ENCODE results near the gene HDAC10. TPM values are rescaled to one million over a fixed set of nuclear protein-coding genes. Genes with fewer than 3 reads are reported as not detected.
A peak's percentile ranks its signal among the peaks of the same experiment; 100 is the strongest.
"Not testable (repeated sequence)": the region's sequence is repeated elsewhere in the genome, so short reads cannot be mapped to it uniquely, and the experiment has no call there.

HDAC10 gene
- total and polyA plus RNA-seq, 2 donors, result 20.0 to 32.4 TPM

DNA sequence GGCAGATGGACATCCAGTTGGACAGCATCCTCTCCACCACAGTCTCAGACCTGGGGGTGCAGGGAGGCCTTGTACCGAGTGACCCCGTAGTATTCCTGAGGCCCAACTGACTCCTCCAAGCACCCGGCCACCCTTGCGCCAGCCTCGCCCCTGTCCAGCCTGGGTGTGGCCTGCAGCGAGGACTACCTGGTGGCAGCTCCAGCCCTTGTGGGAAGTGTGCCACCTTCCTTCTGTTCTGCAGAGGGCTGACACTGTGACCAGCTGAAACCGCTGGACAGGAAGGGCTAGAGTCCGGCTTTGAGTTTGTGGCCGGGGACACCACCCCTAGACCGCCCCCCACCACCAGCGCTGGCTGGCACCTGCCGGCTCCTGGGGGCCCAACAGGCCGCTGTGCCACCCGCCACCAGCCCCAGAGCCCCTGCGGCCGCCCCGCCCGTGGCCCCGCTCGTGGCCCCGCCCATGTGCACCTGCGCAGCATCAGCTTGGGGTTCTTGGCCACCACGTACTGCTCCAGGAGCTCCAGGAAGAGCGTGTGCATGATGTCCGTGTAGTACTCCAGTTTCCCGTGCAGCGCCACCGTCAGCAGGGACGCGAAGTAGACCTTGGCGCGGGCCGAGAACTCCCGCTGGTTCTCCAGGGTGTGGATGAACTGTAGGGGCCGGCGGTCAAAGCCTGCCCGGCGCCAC, 29.1 kb upstream of the HDAC10 start:
- Histone ChIP-seq H3K27ac (ENCODE audit: low read depth) (no peak overlapping the region), H3K4me3 (ENCODE audit: low read depth, low read length) (no peak overlapping the region), H3K4me1 (ENCODE audit: insufficient read depth) (no peaks in the 10 kb centered on the region), H3K36me3 (ENCODE audit: insufficient read depth) (peaks cover 14% of the 10 kb centered on the region)
- no peak for DNase-seq (ENCODE audit: extremely low spot score)
- 94% methylated on average over 38 of the region's 38 CpGs for WGBS

DNA sequence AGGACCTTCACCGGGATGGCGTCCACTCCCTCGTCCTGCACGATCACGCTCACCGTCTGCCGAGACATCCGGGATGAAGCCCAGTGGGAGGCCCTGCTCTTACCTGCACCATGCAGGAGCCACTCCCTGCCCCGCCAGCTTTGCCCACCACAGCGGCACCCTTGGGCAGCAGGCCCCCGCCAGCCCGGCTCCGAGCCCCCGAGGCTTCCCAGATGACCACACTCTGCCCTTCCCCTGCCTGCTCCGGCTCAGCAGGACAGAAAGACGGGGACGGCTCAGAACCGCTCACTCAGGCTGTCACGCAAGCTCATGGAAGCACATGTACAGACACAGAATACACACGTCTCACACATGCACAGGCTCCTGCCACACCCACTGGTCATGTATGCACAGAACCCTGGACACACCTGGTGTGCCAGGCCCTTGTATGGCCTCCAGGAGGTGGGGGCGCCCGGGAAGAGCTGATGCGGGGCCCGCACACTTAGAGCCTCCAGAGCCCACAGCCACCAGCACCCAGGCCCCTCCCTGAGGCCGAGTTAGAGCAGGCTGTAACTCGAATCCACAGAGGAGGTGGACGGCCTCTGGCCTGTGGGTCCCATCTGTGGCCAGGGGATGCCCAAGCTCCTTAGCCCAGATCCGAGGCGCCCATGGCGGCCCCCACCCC, 28.0 kb upstream of the HDAC10 start:
- H3K4me3 ChIP-seq (ENCODE audit: low read depth, low read length), result no peak overlapping the region
- H3K4me1 ChIP-seq (ENCODE audit: insufficient read depth), result no peaks in the 10 kb centered on the region
- WGBS, result 91% methylated on average over 30 of the region's 30 CpGs
- peaks cover 14% of the 10 kb centered on the region for H3K36me3 ChIP-seq (ENCODE audit: insufficient read depth)
- H3K27ac ChIP-seq (ENCODE audit: low read depth), result no peak overlapping the region
- no peak for DNase-seq (ENCODE audit: extremely low spot score)

DNA sequence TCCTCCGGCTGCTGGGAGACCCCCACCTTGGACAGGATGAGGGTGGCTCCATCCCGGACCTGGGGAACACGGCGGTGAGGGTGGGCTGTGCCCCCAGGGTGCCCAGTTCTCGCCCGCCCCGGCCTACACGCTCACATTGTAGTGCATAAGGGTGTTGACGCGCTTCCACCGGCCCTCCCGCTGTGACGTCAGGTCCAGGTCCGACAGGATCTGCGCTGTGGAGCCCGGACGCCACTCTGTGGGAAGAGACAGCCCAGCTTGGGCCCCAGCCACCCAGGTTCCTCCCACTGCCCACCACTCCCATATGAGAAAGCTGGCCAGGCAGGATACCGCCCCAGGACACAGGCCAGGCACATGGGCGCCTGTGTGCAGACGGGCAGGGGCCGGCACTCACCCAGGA, 27.4 kb upstream of the HDAC10 start:
- no peak for DNase-seq (ENCODE audit: extremely low spot score)
- peaks cover 14% of the 10 kb centered on the region for H3K36me3 ChIP-seq (ENCODE audit: insufficient read depth)
- H3K27ac ChIP-seq (ENCODE audit: low read depth), result no peak overlapping the region
- 91% methylated on average over 21 of the region's 21 CpGs for WGBS
- H3K4me3 ChIP-seq (ENCODE audit: low read depth, low read length), result no peak overlapping the region
- no peaks in the 10 kb centered on the region for H3K4me1 ChIP-seq (ENCODE audit: insufficient read depth)

DNA sequence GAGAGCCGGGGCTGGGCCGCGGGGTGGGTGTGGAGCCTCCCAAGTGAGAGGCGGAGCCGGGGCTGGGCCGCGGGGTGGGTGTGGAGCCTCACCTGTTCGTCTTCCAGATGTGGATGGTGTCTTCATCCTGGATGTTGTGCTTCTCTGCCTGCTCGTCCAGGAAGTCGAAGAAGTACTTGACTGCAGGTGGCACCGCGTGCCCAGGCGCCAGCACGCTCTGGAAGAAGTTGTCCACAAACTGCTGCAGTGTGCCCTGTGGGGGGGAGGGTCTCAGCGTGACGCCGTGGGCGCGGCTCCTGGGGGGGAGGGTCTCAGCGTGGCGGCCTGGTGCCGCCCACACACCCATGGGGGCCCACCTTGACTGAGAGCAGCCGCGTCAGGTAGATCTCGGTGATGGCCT, 26.7 kb upstream of the HDAC10 start:
- H3K36me3 ChIP-seq (ENCODE audit: insufficient read depth), result peaks cover 9% of the 10 kb centered on the region

DNA sequence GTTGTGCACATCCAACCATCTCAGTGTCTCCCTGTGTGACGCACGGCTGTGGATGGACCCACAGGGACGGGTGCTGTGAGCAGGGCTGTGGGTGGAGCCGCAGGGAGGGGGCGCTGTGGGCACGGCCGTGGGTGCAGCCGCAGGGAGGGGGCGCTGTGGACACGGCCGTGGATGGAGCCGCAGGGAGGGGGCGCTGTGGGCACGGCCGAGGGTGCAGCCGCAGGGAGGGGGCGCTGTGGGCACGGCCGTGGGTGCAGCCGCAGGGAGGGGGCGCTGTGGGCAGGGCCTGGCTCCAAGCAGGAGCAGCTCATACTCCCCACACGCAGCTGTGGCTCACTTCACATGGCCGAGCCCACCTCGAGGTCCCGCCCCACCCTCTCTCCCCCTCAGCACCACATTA, 25.1 kb upstream of the HDAC10 start:
- peaks cover 8% of the 10 kb centered on the region for H3K36me3 ChIP-seq (ENCODE audit: insufficient read depth)
- DNase-seq (ENCODE audit: extremely low spot score), result no peak
- no peak overlapping the region for H3K4me3 ChIP-seq (ENCODE audit: low read depth, low read length)
- WGBS, result 64% methylated on average over 25 of the region's 25 CpGs
- H3K27ac ChIP-seq (ENCODE audit: low read depth), result no peak overlapping the region
- no peaks in the 10 kb centered on the region for H3K4me1 ChIP-seq (ENCODE audit: insufficient read depth)

More for the DNA sequence above, 26.7 kb upstream of the HDAC10 start:
- Histone ChIP-seq H3K27ac (ENCODE audit: low read depth) (no peak overlapping the region), H3K4me1 (ENCODE audit: insufficient read depth) (no peaks in the 10 kb centered on the region), H3K4me3 (ENCODE audit: low read depth, low read length) (no peak overlapping the region)
- 89% methylated on average over 25 of the region's 25 CpGs for whole genome bisulfite sequencing
- no peak for DNase-seq (ENCODE audit: extremely low spot score)

DNA sequence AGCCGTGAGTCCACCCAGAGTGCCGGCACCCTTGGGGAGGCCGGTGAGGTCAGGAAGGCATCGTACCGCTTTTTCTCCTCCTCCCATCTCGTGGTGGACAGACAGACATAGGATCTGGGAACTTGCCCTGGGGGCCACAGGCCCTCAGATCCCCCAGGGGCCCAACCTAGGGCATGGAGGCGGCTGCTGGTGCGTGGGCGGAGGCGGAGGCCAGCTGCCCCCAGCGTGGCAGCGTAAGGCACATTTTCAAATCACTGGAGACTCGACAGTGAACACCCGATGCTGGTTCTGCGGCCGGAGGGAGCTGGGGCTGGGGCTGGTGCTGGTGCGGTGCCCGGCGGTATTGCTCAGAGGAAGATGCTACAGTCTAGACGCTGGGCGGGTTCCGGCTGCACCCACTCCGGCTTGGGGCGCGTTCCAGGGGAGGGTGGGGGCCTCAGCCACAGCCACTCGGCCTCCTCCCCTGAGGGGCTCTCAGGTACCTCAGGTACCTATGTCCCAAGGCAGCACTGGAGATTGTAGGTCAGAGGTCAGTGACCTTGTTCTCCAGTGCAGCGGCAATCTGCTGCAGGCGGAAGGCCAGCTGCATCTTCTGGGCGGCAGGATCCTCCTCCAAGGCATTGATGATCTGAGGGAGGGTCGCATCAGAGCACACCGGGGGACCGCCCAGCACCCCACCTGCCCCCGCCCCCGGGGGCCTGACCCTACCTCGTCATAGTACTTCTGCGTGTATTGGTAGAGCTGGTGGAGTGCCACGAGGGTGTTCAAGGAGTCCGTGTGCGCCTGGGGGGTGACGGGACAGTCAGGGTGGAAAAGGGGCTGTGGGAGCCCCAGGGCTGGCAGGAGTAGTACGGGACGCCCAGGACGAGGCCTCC, 24.4 kb upstream of the HDAC10 start:
- WGBS, result 82% methylated on average over 43 of the region's 43 CpGs
- H3K36me3 ChIP-seq (ENCODE audit: insufficient read depth), result peaks cover 3% of the 10 kb centered on the region

DNA sequence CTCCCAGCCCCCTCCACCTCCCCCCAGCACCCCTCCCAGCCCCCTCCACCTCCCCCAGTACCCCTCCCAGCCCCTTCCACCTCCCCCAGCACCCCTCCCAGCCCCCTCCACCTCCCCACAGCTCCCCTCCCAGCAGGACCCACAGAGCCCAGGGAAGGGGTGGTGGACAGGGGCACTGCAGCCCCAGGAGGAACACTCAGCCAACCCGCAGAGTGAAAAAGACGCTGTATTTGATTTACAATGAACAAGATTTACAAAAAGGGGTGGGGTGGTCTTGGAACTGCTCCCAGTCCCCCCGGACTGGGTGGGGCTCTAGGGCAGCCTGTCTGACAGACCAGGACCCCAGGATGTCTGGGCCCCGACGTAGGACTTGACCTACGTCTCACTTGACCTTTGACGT, 23.7 kb upstream of the HDAC10 start:
- H3K4me1 ChIP-seq (ENCODE audit: insufficient read depth), result no peaks in the 10 kb centered on the region
- H3K27ac ChIP-seq (ENCODE audit: low read depth), result no peak overlapping the region
- DNase-seq (ENCODE audit: extremely low spot score), result no peak
- peaks cover 3% of the 10 kb centered on the region for H3K36me3 ChIP-seq (ENCODE audit: insufficient read depth)
- H3K4me3 ChIP-seq (ENCODE audit: low read depth, low read length), result no peak overlapping the region
- WGBS, result 55% methylated on average over 7 of the region's 7 CpGs

More for the DNA sequence above, 24.4 kb upstream of the HDAC10 start:
- H3K4me3 ChIP-seq (ENCODE audit: low read depth, low read length), result no peak overlapping the region
- H3K27ac ChIP-seq (ENCODE audit: low read depth), result no peak overlapping the region
- H3K4me1 ChIP-seq (ENCODE audit: insufficient read depth), result no peaks in the 10 kb centered on the region
- DNase-seq (ENCODE audit: extremely low spot score), result no peak

DNA sequence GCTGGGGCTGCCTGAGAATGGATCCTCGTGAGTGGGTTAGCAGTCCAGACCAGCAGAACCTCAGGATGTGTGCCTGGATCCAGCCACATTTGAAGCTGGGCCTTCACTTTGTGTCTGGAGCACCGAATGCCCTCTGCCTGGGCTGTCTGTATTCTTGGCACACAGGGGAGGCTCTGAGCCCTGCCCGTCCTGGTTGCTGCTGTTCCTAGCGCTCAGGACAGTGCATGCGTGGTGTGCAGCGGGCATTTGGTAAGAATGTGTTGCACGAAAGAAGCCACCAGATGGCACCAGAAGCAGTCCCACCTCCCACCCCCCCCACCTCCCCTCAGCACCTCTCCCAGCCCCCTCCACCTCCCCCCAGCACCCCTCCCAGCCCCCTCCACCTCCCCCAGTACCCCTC, 23.2 kb upstream of the HDAC10 start:
- Histone ChIP-seq H3K4me1 (ENCODE audit: insufficient read depth) (no peaks in the 10 kb centered on the region), H3K4me3 (ENCODE audit: low read depth, low read length) (no peak overlapping the region), H3K36me3 (ENCODE audit: insufficient read depth) (peaks cover 3% of the 10 kb centered on the region), H3K27ac (ENCODE audit: low read depth) (no peak overlapping the region)
- 25% methylated on average over 7 of the region's 7 CpGs for WGBS
- no peak for DNase-seq (ENCODE audit: extremely low spot score)

DNA sequence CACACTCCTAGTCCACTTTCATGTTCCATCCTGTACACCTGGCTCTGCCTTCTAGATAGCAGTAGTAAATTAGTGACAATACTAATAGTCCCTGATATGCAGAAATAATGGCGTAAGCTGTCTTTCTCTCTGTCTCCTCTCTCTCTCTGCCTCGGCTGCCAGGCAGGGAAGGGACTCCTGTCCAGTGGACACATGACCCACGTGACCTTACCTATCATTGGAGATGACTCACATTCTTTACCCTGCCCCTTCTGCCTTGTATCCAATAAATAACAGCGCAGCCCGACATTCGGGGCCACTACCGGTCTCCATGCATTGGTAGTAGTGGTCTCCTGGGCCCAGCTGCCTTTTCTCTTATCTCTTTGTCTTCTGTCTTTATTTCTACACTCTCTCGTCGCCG, 22.7 kb upstream of the HDAC10 start:
- WGBS, result 84% methylated on average over 10 of the region's 10 CpGs
- DNase-seq (ENCODE audit: extremely low spot score); H3K4me3 ChIP-seq (ENCODE audit: low read depth, low read length); H3K4me1 ChIP-seq (ENCODE audit: insufficient read depth); H3K27ac ChIP-seq (ENCODE audit: low read depth); H3K36me3 ChIP-seq (ENCODE audit: insufficient read depth): not testable (repeated sequence)

DNA sequence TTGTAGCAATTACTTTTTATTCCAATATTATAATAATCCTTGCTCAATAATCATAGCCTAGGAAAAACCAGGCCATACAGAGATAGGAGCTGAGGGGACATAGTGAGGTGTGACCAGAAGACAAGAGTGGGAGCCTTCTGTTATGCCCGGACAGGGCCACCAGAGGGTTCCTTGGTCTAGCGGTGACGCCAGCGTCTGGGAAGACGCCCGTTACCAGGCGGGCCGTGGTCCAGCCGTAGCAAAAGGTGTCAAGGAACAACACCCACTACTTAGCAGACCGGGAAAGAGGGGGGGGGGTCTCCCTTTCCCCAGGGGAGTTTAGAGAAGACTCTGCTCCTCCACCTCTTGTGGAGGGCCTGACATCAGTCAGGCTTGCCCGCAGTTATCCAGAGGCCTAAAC, 22.3 kb upstream of the HDAC10 start:
- H3K27ac ChIP-seq (ENCODE audit: low read depth); H3K4me3 ChIP-seq (ENCODE audit: low read depth, low read length); H3K4me1 ChIP-seq (ENCODE audit: insufficient read depth); H3K36me3 ChIP-seq (ENCODE audit: insufficient read depth); DNase-seq (ENCODE audit: extremely low spot score): not testable (repeated sequence)
- WGBS, result 62% methylated on average over 11 of the region's 11 CpGs

DNA sequence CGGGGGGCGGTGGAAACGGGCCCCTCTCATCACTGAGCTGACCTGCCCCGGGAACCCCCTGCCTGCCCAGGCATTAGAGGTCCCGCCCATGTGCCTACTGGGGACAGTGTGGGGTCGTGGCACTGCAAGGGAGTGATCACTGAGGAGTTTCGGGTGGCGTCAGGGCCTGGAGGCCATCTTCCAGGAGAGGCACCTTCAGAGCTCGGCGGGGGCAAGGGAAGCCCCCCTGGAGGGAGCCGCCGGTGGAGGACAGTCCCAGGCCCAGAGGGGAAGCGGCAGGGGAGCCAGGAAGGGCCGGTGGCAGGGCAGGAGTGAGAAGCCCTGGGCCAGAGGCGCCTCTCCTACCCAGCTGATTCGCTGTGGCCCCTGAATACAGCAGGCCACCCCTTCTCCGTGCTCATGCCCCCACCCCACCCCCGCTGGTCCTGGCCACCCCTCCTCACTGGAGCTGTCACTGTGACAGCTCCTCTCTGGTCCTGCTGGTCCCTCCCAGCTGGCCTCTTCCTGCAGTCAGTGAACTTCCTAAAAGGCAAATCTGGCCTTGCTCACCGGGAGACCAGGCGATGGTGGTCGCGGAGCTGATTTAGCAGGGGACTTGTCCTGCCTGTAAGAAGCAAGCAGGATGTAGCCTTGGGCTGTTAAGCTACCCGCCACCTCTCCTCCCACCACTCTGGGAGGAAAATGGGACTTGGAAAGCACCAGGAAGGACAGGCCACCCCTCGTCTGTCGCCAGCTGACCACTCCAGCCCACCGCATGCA, 21.2 kb upstream of the HDAC10 start:
- peak overlapping the region; percentile 15 for H3K4me3 ChIP-seq (ENCODE audit: low read depth, low read length)
- WGBS, result 40% methylated on average over 26 of the region's 26 CpGs
- H3K4me1 ChIP-seq (ENCODE audit: insufficient read depth), result no peaks in the 10 kb centered on the region
- no peak for DNase-seq (ENCODE audit: extremely low spot score)
- peaks cover 3% of the 10 kb centered on the region for H3K36me3 ChIP-seq (ENCODE audit: insufficient read depth)
- no peak overlapping the region for H3K27ac ChIP-seq (ENCODE audit: low read depth)

DNA sequence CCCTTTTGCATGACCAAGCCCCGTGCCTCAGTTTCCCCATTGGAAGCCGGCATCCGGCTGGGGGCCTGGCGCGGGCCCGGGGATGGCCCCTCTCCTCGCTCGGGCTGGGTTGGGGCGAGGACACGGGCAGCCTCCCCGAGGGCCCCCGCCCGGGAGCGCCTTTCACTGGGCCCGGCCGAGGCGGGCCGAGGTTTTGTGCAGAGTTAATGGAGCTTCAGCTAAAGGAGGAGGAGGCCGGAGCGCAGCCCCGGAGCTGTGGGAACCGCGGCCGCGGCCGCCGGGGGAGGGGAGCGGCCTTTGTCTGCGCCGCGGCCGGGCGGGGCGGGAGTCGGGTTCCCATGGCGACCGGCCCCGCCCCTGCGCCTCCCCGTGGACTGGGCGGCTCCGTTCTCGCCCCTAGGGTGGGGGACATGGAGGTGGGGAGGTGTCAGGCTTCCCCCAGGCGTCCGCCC, 20.5 kb upstream of the HDAC10 start:
- DNase-seq (ENCODE audit: extremely low spot score), result no peak
- Histone ChIP-seq H3K36me3 (ENCODE audit: insufficient read depth) (peaks cover 3% of the 10 kb centered on the region), H3K4me1 (ENCODE audit: insufficient read depth) (no peaks in the 10 kb centered on the region), H3K27ac (ENCODE audit: low read depth) (no peak overlapping the region), H3K4me3 (ENCODE audit: low read depth, low read length) (peak overlapping the region; percentile 15)
- 1% methylated on average over 45 of the region's 45 CpGs for WGBS

DNA sequence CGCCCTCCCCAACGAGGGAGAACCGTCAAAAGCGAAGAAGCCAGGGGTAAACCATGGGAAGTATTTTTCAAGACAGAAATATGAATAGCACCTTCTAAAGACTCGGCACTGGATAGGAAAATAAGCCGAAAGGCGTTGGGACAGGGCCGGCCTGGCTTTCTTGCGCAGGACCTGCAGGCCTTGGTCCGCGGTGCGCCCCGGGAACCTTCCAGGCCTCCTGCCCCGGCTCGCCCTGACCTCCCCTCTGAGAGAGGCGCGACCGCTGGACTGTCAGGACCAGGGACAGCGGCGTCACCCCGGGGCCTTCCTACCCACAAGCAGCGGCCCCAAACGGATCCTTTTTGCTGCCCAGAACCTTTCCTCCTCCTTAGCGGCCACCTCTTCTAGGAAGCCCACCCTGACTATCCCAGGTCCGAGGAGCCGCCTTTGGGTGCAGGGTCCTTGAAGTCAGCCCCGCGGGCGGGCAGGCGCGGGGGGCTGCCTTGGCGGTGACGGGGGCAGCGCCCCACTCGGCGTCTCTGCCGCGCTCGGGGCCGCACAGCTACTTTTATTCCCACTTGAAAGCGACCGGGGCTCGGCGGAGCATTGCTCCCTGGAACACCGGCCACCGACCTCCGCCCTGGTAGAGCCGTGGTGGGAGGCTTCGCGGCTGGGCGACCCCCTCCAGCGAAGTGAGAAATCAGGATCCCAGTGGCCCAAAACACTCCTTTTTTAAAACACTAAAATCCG, 19.8 kb upstream of the HDAC10 start:
- Histone ChIP-seq H3K36me3 (ENCODE audit: insufficient read depth) (peaks cover 3% of the 10 kb centered on the region), H3K27ac (ENCODE audit: low read depth) (no peak overlapping the region), H3K4me3 (ENCODE audit: low read depth, low read length) (peak overlapping the region; percentile 44), H3K4me1 (ENCODE audit: insufficient read depth) (no peaks in the 10 kb centered on the region)
- DNase-seq (ENCODE audit: extremely low spot score), result no peak
- WGBS, result 2% methylated on average over 53 of the region's 53 CpGs

Measured in urinary bladder (tissue), 4 donors.